Ovary (tissue), 3 donors: ENCODE data around the gene KIF16B.

ENCODE experiments used
- EP300 ChIP-seq: sonication (generic); formaldehyde crosslinking; IDR thresholded peaks from one replicate; pipeline ENCODE4 v1.6.1; 2017; ENCODE audit warnings: antibody characterized with exemption
- TF ChIP-seq, protein P1 (sequence below), 3 donors: fragments of 450-650 bp in 2 of 3; fragments of 200-600 bp in 1 of 3; IDR thresholded peaks; one replicate each; pipeline versions ENCODE4 v1.5.1 to v1.8.0; 2016 to 2022; ENCODE audit warnings: antibody characterized with exemption in 3 of 3, mild to moderate bottlenecking in 1 of 3
- donor health status: DM: no; HTN: no; CAD: no.

DNA sequence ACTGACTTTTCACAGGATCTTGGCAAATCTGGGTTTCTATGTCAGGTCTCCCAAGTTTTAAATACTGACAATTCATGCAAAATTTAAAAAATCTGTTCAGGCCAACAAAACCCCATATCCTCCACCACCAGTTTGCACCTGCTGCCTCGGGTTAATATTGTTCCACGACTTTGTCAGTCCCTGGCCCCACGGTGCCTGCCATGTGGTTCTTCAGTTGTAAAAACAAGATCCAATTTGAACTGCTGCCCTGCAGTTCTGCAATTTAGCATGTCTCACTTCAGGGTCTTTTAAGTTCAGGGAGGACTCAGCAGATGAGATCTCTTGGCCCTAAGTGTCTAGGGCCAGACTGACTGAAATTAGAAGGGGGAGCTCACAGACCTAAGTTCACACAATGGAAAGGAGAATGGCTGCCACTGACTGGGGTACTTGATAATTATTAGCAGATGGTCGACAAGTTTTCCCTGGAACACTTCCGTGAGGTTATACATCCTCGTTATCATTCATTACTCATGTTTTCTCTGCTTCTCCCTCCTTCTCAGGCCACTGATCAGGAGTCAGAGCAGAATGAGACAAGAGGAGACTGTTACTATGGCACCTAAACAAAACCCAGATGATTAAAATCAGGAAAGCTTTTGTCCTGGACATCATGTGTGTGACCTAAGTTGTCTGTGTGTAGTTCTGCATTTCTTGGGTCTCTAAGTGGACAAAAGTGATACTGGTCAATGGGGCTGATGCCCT lies 223.6 kb downstream of the KIF16B start:
- TF ChIP-seq, protein P1, sequence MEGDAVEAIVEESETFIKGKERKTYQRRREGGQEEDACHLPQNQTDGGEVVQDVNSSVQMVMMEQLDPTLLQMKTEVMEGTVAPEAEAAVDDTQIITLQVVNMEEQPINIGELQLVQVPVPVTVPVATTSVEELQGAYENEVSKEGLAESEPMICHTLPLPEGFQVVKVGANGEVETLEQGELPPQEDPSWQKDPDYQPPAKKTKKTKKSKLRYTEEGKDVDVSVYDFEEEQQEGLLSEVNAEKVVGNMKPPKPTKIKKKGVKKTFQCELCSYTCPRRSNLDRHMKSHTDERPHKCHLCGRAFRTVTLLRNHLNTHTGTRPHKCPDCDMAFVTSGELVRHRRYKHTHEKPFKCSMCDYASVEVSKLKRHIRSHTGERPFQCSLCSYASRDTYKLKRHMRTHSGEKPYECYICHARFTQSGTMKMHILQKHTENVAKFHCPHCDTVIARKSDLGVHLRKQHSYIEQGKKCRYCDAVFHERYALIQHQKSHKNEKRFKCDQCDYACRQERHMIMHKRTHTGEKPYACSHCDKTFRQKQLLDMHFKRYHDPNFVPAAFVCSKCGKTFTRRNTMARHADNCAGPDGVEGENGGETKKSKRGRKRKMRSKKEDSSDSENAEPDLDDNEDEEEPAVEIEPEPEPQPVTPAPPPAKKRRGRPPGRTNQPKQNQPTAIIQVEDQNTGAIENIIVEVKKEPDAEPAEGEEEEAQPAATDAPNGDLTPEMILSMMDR (IDR thresholded peaks at IDR 0.05) = no peak
- no peak for TF ChIP-seq EP300
